ENCODE data around the gene WDR81.

The WDR81 gene

DNA sequence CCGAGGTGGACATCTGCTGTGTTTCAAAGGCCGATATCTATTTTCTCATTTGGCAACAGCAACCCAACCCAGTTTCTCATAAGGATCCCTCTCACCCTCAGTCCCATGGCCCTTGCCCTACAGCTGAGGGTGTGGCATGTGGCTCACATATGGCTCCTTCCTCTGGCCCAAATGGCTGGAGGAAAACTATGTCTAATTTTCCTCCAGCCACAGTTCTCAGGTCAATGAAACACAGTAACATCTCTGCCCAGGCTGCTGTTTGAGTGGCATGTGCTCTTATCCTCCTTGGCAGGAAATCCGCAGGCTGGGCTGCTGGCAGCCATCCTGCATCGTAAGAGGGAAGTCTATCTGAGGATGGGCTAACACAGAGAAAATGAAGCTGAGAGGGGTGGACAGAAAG lies 61.4 kb downstream of the WDR81 start:
- no peak for DNase-seq

DNA sequence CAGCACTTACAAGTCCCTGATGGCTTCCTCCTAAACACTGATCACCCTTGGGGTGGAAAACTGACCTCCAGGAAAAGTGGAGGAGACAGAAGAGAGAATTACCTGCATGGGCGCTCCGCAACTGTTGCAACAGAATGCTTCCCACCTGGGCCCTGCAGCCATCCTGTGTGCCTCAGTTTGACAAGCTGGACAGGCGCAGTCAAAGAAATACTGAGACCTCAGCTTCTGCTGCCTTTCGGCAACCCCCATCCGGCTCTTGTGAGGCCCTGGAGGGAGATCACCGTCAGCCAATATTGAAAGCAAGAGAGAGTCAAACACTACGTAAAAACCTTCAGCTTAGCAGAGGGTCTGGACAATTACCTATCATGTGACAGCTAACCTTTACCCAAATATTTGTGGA lies 62.2 kb downstream of the WDR81 start:
- no peak for DNase-seq

DNA sequence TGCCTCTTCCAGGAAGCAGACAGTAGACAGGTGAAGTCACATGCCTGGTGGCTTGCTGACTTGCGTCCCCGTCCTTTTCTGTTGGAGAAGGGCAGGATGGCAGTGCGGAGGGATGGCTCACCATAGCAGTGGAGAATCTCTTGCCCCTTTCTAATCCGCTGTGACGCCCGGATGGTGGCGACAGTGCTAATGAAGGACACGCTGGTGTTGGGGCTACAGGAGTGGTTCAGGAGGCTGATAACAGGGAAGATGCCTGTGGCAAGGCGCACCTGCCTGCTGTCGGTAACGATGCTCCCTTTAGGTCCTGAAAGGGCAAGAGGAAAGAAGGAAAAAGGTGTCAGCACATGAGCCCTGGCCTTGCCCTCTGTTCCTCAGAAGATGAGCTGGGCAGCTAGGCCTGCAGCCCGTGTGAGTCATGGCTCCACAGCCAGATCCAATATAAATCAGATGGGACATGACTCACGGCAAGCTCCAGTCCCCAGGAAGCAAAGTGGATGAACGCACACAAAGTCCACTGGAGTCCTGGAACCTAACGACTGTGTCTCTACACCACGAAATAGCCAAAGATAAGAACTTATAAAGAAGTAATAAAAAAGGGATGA lies 62.9 kb downstream of the WDR81 start:
- DNase-seq = no peak
